Ascending aorta (tissue), 2 donors: ENCODE data around the gene MCFD2. TPM values are rescaled to one million over a fixed set of nuclear protein-coding genes. Genes with fewer than 3 reads are reported as not detected.

Experiments used
- DNase-seq, 2 donors: peaks; one replicate each; pipeline ENCODE4 v3.0.0-alpha.2; 2019; ENCODE audit warnings: low spot score in 2 of 2
- H3K27ac ChIP-seq, 2 donors: fragments of 200-600 bp; sonication (generic); one replicate each; pipeline ENCODE4 v1.5.1; 2016 to 2017; ENCODE audit warnings: mild to moderate bottlenecking in 1 of 2
- H3K27me3 ChIP-seq: fragments of 200-600 bp; sonication (generic); one replicate; pipeline ENCODE4 v1.5.1; 2017
- H3K36me3 ChIP-seq, 2 donors: fragments of 200-600 bp; sonication (generic); one replicate each; pipeline ENCODE4 v1.5.1; 2016
- H3K4me1 ChIP-seq, 2 donors: fragments of 200-600 bp; sonication (generic); one replicate each; pipeline ENCODE4 v1.5.1; 2016 to 2017; ENCODE audit warnings: mild to moderate bottlenecking in 1 of 2
- H3K4me3 ChIP-seq, 2 donors: fragments of 200-600 bp; sonication (generic); one replicate each; pipeline ENCODE4 v1.5.1; 2016 to 2017; ENCODE audit warnings: mild to moderate bottlenecking in 1 of 2
- H3K9me3 ChIP-seq, 2 donors: fragments of 200-600 bp; sonication (generic); one replicate each; pipeline ENCODE4 v1.5.1; 2016
- intact Hi-C: fragments of 100-400 bp; cut with DNase I; formaldehyde crosslinking; loops from one replicate; pipeline ENCODE4 v1.15.1; 2023
- total RNA-seq: library from RNA; depleted of rRNA; stranded (reverse); fragments of >200 nt; gene quantifications from one replicate; pipeline ENCODE4 v1.1.0, GENCODE V29; 2016
- TF ChIP-seq, protein P1 (sequence below), 3 experiments: fragments of 200-600 bp in 2 of 3; fragments of 450-650 bp in 1 of 3; sonication (generic) in 2 of 3; IDR thresholded peaks; one replicate each; pipeline ENCODE4 v1.5.1; 2016 to 2019; ENCODE audit warnings: antibody characterized with exemption in 3 of 3, mild to moderate bottlenecking in 1 of 3, moderate library complexity in 1 of 3

The MCFD2 gene
- total RNA-seq, 1 donor from 2014 or later: 171 TPM

DNA sequence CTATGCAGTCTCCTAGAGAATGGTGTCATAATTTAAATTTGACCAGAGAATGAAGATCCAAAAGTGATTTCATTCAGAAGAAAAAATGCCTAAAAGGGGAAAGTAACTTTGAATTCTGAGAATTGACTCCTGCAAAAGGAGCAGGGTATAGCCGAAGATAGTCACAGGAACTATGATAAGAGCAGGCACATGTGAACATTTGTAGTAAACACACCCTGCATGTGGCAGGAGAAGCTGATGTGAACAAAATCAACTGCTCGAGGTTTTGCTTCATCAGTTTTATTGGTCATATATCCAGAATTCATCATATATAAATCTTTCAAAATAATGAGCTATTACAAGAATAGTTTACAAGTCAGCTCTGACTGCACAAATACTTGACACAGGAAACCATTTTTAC is 14.0 kb downstream of the MCFD2 start:
- no peak for DNase-seq
- H3K27ac ChIP-seq: no peak overlapping the region
- intact Hi-C loops: no loop called here
- no peaks in the 10 kb centered on the region for H3K9me3 ChIP-seq
- no peak overlapping the region for H3K4me3 ChIP-seq
- TF ChIP-seq, protein P1, sequence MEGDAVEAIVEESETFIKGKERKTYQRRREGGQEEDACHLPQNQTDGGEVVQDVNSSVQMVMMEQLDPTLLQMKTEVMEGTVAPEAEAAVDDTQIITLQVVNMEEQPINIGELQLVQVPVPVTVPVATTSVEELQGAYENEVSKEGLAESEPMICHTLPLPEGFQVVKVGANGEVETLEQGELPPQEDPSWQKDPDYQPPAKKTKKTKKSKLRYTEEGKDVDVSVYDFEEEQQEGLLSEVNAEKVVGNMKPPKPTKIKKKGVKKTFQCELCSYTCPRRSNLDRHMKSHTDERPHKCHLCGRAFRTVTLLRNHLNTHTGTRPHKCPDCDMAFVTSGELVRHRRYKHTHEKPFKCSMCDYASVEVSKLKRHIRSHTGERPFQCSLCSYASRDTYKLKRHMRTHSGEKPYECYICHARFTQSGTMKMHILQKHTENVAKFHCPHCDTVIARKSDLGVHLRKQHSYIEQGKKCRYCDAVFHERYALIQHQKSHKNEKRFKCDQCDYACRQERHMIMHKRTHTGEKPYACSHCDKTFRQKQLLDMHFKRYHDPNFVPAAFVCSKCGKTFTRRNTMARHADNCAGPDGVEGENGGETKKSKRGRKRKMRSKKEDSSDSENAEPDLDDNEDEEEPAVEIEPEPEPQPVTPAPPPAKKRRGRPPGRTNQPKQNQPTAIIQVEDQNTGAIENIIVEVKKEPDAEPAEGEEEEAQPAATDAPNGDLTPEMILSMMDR (IDR thresholded peaks at IDR 0.05): no peak
- H3K27me3 ChIP-seq: no peaks in the 10 kb centered on the region
- H3K4me1 ChIP-seq: no peaks in the 10 kb centered on the region
- H3K36me3 ChIP-seq: peaks cover 21 to 27% of the 10 kb centered on the region in 2 donors

DNA sequence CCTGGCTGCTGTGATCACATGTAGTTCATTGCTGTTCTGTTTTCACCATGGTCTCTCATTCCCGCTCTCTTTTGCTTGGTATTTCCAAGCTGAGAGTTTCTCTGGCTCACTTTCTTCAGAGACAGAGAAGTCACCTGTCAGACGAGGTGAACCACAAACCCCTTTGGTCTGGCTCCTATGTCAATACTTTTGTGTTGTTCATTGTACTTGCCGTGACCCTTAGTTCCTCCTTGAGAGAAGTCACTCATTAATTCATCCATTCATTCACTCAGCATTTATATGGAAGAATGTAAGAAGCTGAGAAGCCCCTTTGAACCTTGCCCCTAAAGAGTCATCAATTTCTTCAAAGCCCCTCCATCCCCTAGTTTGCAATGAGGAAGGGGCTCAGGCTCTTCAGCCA is 15.2 kb downstream of the MCFD2 start:
- Histone ChIP-seq H3K9me3 (no peaks in the 10 kb centered on the region), H3K27ac (no peak overlapping the region), H3K36me3 (peaks cover 14 to 16% of the 10 kb centered on the region in 2 donors), H3K4me3 (no peak overlapping the region), H3K4me1 (no peaks in the 10 kb centered on the region), H3K27me3 (no peaks in the 10 kb centered on the region)
- intact Hi-C loops: no loop called here
- TF ChIP-seq, protein P1 (IDR thresholded peaks at IDR 0.05): no peak
- DNase-seq: peak in 1 of 2 donors; percentile 16

DNA sequence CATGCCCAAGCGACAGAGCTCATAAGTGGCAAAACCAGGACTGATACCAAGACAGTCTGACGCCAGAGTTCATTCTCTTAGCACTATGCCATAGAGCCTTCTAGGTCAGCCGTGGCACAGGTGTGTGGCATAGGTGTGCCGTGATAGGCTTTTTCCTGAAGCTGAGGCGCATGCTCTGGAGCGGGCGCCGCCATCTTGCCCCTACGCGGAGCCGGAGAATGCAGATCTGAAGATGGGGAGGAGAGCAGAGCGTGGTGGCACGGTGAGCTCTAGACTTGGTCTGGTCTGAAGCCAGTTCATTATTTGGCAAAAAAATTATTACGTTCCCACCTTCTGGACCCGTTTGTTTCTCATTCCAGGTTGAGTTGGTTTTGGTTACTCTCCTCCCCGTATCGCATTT is 16.6 kb downstream of the MCFD2 start:
- H3K9me3 ChIP-seq: no peaks in the 10 kb centered on the region
- intact Hi-C loops: no loop called here
- no peaks in the 10 kb centered on the region for H3K4me1 ChIP-seq
- no peak overlapping the region for H3K27ac ChIP-seq
- no peak overlapping the region for H3K4me3 ChIP-seq
- H3K27me3 ChIP-seq: no peaks in the 10 kb centered on the region
- peak in 1 of 2 donors; percentile 12 for DNase-seq
- H3K36me3 ChIP-seq: peaks cover under 1 to 5% of the 10 kb centered on the region in 2 donors
- TF ChIP-seq, protein P1 (IDR thresholded peaks at IDR 0.05): no peak

DNA sequence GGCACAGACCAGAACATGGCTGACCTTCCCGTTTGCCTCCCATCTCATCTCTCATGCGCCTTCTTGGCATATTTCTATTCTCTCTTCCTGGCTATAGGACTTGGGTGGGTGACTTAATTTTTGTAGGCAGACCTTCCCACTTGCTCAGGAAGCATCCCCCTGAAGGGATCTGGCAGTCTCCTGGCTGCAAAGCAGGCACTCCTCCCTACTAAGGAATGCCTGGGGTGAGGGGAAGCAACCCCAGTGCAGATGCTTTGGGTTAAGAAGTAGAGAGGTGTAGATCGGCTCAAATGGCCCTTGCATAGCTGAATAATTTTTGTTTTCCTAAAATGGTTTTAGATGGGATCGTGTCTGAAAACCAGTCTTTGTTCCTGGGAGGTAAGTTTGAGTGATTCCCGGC is 17.6 kb downstream of the MCFD2 start:
- Histone ChIP-seq H3K9me3 (no peaks in the 10 kb centered on the region), H3K27ac (no peak overlapping the region), H3K4me3 (no peak overlapping the region), H3K36me3 (no peaks in the 10 kb centered on the region), H3K4me1 (no peaks in the 10 kb centered on the region), H3K27me3 (no peaks in the 10 kb centered on the region)
- DNase-seq: peak in 1 of 2 donors; percentile 2
- TF ChIP-seq, protein P1 (IDR thresholded peaks at IDR 0.05): no peak
- intact Hi-C loops: no loop called here

DNA sequence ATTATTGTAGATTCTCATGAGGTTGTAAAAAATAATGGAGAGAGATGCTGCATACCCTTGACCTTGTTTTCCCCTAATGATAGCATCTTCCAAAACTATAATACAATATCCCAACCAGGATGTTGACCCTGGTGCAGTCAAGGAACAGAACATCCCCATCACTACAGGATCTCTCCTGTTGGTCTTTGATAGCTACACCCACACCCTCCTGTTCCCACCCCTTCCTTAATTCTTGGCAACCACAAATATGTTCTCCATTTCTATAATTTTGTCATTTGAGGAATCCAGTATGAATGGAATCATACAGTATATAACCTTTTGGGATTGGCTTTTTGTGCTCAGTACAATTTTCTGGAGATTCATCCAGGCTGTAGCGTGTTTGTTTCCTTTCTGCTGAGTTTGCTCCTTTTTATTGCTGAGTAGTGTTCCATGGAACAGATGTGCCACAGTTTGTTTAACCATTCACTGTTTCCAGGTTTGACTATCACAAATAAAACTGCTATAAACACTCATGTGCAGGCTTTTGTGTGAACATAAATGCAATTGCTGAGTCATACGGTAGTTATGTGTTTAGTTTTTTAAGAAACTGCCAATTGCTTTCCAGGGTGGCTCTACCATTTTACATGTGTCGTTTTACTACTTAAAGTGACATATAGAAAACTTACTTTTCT is 22.2 kb downstream of the MCFD2 start:
- DNase-seq: no peak
- H3K36me3 ChIP-seq: no peaks in the 10 kb centered on the region
- intact Hi-C loops: no loop called here
- H3K4me3 ChIP-seq: no peak overlapping the region
- TF ChIP-seq, protein P1 (IDR thresholded peaks at IDR 0.05): no peak
- H3K27me3 ChIP-seq: no peaks in the 10 kb centered on the region
- H3K27ac ChIP-seq: no peak overlapping the region
- no peaks in the 10 kb centered on the region for H3K9me3 ChIP-seq
- H3K4me1 ChIP-seq: no peaks in the 10 kb centered on the region
